Erythroblast (primary cell): ENCODE data around the gene ZXDC.

Source experiments
- DNase-seq, 2 experiments: peaks; one replicate each; lab custom pipeline; 2025; lab: John Stamatoyannopoulos, UW
- GATA1 ChIP-seq: IDR thresholded peaks from 2 replicates; pipeline ENCODE4 v1.6.1; 2011; ENCODE audit warnings: low read depth, mild to moderate bottlenecking, control low read depth, low read length, moderate library complexity
- POLR2A ChIP-seq: IDR thresholded peaks from 2 replicates; pipeline ENCODE4 v1.6.1; 2011; ENCODE audit warnings: mild to moderate bottlenecking, low read length

The ZXDC gene

DNA sequence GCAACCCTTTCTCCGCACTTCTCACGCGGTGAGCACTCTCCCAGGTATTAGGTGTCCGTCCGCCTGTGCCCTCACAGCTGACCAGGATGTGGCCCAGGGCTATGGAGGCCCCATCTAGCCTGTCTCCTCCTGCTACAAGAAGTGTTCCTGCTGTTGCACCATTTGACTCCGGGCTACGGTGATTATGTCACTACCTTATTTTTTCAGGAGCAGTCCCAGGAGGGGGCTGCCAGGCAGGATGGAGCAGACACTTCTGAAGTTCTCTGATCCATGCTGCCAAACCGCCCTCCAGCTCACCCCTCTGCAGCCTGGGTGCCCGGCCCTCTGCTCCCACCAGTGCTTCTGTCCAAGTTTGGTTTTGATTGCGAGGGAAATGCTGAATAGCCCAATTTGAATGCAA lies 36.9 kb downstream of the ZXDC start:
- TF ChIP-seq POLR2A (no peak), GATA1 (no peak)
- DNase-seq, result no peak

DNA sequence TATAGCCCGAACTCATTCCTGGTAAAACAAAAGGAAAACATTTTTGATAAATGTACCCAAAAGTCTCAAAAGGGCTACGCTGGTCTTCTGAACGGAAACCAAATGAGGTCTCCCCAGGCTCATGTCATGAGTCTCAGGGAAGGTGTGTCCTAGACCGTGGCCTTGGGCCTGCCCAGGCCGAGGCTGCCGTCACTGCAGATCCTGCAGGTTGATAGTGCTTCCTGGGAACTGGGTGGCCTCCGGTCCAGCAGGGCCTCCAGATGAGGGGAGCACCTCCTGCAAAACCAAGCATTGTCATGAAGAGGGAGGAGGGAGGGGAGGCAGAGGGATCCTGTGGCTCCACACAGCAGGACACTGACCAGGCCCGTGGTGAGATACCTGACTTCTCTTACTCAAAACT lies 37.5 kb downstream of the ZXDC start:
- DNase-seq, result no peak
- TF ChIP-seq GATA1 (no peak), POLR2A (no peak)

DNA sequence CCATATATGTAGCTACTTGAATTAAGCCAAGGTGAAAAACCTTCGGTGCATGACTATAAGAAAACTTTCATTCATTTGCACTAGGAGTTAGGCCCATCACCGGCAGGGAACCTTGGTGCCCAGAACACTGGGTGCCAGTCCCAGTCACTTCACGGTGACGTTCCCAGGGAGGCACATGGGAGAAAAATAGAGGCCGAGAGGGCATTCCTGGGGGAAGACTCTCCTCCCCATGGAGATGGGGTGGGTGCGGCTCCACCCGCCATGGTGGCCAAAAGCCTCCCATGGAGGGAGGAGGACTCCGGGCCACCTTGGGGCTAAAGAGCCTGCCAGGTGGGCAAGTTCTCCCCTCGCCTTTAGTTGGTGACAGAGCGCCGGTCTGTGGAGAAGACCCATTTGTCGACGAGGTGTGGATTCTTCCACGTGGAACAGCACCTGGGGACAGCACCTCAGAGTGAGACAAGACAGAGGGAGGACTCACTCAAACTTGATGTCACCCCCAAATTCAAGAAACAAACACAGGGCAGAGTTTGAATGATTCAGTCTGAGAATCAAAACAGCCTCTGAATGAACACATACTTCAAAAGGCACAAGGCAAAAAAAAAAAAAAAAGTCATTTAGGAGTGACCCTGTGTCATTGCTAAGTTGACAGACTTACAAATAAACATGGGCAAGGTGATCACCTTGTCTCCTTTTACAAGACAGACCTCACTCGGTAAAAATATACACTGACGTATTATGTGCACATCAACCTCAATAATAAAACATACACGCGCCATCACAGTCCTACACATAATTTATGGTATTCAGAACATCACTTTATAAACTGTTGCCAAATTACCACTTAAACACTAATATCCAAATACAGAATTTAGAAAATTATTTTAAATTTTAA lies 38.6 kb downstream of the ZXDC start:
- TF ChIP-seq POLR2A (no peak), GATA1 (no peak)
- DNase-seq, result no peak

DNA sequence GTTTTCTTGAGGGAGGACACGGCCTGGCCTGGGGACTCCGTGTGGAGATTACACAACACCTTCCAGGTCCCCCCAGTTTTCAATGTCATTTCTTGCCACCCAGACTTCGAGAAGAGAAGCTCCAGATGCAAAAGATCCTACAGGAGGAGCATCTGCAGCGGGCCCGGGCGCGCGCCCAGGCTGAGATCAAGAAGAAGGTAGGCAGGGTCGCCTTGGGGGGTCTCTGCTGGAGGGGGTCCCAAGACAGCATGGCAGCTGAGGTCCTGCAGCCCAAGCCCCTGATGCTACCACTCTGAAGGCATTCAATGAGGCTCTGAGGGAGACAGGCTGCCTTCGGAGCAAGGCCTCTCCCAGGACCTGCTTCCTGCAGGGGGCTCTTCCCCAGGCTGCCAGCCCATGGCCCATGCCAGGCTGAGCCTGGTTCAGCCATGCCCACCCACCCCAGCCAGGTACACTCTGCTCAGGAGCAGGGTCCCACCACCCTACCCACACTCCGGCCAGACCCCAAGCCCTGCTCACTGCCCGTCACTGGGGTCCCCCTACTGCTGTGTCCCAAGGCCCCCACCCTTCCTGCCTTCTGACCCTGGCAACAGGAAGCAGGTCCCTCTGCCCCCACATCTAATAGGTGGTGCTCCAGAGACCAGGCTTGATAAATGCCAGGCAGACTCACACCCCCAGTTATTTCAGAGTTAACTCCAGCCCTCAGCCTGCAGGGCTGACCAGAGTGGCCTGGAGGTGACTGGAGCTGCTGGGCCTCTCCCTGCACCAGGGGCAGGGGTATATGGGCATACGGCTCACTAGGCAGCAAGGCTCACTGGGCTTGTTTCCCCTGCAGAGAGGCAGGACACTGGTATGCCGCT lies 40.0 kb downstream of the ZXDC start:
- DNase-seq, result no peak
- no peak for TF ChIP-seq POLR2A

DNA sequence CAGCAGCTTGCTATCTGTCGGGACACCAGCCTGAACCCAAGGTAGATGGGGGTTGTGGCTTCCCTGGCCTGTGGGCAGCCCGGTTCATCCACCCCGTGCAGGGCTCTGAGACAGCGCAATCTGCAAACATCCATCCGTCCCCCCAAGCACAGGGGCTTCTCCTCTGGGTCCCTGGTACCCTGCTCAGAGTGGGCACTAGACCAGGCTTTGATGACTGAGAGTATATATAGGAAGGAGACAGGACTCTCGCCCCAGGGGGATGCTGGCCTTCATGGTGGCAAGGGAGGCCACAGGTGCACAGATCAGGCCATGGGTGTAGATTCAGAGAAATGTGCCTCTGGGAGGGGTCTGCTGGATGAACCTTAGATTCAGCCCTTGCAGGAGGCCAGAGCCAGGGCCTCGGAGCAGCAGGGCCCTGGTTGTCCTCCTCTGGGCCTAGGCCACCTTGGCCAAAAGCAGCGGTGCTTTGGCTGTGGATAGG lies 40.7 kb downstream of the ZXDC start:
- no peak for DNase-seq
- no peak for TF ChIP-seq GATA1
- TF ChIP-seq POLR2A, result no peak

DNA sequence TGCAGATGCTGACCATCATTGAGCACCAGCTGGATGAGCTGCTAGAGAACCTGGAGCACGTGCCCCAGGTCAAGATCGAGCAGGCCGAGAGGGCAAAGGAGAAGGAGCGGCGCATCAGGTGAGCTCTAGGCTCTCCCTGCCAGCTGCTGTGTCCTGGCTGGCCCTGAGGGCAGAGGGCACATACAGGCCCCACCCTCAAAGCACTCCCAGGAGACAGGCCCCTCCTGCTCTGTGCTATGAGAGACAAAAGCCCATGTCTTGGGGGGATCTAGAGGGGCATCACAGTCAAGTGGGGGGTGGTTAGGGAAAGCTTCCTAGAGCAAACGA lies 41.5 kb downstream of the ZXDC start:
- TF ChIP-seq POLR2A (no peak), GATA1 (no peak)
- DNase-seq, result no peak

DNA sequence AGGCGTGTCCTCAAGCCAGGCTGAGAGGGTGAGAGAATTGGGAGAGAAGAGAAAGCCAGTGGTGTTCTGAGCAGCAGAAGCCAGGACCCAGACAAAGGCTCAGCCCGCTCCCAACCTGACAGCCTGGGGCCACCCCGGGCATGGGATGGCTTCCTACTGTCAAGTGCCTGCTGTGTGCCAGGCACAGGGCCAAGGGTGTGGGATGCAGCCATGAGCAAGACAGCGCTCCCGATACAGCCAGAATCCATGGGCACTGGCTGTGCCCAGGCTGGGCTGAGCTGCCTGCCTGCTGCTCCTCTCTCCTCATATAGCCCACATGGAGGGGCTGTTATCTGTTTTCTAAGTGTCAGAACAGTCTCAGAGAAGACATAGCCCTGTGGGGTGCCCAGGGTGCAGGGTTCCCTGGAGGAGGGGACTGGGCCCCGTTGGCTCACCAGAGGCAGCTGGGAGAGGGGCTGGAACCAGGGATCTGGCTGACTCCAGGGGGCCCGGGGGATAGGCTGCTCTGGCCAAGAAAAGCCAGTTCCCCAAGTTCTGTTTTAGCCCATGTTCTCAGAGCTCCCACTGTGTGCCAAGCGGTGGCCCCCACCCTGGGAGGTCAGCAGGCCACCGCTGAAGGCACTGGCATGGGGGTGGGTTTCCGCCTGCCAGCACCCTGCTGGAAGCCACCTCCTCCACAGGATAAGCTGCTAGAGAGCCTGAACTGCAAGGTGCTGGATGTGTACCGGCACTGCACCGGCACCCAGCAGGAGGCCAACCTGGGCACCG lies 42.0 kb downstream of the ZXDC start:
- TF ChIP-seq GATA1, result no peak
- no peak for TF ChIP-seq POLR2A
- no peak for DNase-seq

DNA sequence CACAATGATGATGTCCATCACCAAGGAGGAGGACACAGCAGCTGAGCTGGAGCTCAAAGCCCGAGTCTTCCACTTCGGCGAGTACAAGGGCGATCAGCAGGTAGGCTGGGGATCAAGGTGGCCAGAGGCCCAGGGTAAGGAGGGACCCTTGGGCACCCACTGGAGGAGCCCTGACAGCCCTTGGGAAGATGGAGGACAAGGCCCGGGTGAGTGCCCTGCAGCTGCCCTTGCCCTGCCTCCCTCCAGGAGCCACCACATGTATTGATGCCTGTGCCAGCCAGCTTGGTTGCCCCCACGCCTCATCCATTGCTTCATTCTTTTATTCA lies 42.6 kb downstream of the ZXDC start:
- TF ChIP-seq POLR2A, result no peak
- no peak for TF ChIP-seq GATA1
- DNase-seq, result no peak

DNA sequence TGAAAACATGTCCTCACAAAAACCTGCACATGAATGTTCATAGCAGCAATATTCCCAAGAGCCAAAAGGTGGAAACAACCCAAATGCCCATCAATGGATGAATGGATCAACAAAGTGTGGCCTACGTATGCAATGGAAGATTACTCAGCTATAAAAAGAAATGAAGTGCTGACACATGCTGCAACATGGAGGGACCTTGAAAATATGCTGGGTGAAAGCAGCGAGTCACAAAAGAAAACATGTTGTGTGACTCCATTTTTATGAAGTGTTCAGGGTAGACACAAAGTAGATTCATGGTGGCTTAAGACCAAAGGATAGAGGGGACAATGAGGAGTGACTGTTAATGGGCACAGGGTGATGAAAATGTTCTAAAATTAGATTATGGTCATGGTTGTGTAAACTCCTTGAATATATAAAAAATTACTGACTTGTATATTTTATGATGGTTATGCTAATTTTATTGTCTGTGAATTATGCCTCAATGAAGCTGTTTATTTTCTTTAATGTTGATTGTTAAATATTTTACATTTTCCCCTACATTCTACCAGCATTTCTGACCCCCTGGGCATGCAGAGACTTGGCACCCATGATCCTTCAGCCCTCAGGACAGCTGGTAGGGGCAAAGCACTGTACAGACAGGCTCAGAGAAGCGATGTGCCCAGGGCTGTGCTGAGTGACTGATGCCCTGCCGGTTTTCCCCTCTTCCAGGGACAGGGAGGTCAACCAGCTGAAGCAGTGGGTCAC lies 43.2 kb downstream of the ZXDC start:
- no peak for TF ChIP-seq POLR2A
- no peak for TF ChIP-seq GATA1
- no peak for DNase-seq

DNA sequence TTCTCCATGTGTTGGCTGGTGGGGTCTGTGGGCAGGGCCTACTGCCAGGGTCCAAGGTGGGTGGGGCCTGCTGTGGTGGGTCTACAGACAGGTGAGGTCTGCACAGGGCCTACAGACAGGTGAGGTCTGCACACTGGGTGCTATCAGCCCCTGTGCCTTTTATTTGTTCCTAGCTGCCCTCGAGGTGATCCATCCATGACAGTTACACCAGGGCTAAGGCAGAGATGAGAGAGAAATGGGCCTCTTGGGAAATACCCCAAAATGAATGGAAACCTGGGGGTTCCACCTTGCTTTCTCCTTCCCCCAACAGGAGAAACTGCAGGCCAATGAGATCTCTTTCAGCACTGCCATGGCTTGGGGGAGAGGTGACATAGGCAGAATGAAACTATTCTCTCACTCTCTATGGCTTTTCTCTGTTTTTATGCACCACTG lies 44.6 kb downstream of the ZXDC start:
- no peak for DNase-seq
- TF ChIP-seq GATA1, result no peak
- no peak for TF ChIP-seq POLR2A

DNA sequence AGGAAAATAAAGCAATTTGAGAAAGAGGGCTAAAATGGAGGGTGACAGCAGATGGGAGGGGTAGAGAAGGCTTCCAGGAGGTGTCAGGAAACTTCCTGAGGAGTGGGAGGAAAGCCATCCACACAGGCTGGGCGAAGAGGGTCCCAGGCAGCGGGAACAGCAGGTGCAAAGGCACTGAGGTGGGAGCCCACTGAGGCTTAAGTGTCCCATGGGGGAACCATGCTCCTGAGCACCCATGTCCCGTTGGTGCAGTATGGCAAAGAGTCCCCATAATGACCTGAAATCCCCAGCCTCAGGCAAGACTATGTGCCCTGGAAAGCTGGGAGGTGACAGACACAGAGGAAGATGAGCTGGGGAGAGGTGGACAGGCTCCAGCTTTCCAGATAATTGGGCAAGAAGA lies 50.9 kb downstream of the ZXDC start:
- no peak for DNase-seq
- no peak for TF ChIP-seq POLR2A
- no peak for TF ChIP-seq GATA1

DNA sequence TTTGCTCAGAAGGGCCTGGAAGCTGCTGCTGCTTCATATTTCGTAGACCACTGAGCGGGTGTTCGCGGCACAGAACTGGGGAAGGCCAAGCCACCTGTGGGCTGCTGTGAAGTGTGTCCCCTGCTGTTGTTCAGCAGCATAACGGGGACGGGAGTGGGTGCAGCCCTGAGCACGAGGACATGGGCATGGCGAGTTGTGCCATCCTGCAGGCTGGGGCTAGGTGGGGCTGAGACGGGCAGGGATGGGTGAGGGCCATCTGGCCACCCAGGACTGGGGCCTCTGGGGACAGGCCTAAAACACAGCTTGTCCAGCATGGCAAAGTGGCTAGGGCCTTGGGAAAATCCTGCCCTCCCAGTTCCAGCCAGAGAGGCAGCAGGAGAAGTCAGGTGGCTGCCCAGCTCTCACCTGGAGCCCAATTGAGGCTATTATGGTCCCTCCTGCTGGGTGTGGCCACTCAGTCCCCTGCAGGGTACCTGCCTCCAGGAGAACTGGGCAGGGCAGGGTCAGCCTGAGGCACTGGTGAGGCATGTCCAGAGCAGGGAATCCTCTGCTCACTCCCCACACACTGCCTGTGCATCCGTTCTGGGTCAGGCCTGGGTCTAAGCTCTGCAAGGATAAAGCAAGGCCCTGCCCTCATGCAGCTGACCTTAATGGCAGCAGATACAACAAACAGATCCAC lies 51.5 kb downstream of the ZXDC start:
- TF ChIP-seq POLR2A (no peak), GATA1 (no peak)

DNA sequence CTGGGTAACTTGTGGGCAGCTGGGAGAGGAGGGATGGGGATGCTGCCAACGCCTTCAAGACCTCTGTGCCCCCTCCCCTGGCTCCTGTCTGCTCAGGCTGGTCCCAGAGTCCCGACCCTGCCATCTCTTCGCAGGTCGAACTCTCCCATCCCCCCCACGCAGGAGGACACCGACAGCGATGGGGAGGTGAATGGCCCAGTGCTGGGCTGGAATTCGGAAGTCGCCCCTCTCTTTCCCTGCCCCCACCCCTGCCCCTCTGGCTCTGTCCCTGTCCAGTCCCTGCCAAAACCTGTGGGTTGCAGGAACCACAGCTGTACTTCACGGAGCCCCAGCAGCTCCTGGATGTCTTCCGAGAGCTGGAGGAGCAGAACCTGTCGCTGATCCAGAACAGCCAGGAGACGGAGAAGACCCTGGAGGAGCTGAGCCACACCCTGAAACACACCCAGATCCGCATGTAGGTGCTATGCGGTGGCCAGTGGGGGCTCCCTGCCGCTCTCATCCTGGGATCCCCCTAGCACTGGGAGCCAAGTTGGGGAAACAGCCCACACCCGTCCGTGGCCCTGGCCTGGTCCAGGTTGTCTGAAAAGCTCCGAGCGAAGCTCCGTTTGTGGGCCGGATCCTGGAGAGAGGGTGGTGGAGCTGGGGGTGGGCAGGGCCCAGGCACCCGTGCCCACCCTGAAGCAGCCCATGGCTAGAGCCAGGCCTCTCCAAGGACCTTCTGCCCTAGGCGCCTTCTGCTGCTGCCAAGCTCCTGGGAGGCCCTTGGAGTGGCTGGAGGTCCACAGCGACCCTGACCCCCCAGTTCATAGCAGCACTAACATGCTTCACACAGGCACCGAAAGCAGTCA lies 52.3 kb downstream of the ZXDC start:
- DNase-seq, result no peak
- no peak for TF ChIP-seq POLR2A
- no peak for TF ChIP-seq GATA1

More for the DNA sequence above, 51.5 kb downstream of the ZXDC start:
- DNase-seq, result no peak
